ENCODE results near the gene RIN3.

RIN3 gene

GRCh38 chr14:92601131-92601710, 87.6 kb downstream of the RIN3 start:
- DNase-seq: no peak

- DNase-seq: no peak
Measured at GRCh38 chr14:92601757-92602417, 88.3 kb downstream of the RIN3 start.

GRCh38 chr14:92603309-92604242, 90.0 kb downstream of the RIN3 start:
- peak; percentile 20 for DNase-seq

- no peak for DNase-seq
Measured at GRCh38 chr14:92605274-92605940, 91.8 kb downstream of the RIN3 start.

GRCh38 chr14:92607251-92607650, 93.7 kb downstream of the RIN3 start:
- no peak for DNase-seq

DNA sequence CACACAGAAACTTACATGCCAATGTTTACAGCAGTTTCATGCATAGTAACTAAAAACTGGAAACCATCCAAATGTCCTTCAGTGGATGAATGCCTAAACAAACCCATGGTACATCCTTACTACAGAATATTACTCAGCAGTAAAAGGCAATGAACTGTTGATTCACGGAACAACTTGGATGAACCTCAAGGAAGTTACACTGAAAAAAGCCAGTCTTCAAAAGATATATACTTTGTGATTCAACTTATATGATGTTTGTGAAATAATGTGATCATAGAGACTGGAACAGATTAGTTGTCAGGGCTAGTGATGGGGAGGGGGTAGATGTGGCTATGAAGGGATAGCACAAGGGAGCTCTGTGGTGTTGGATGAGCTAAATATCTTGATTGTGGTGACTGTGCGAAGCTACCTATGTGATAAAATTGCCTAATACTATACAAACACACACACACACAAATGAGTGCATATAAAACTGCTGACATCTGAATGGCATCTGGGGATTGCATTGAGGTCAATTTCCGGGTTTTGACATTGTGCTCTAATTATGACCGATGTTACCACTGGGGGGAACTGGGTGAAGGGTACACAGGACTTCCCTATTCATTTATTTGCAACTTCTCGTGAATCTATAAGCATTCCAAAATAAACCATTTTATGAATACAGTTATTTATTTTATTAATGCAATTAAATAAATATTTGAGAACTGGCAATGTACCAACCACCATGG, 94.3 kb downstream of the RIN3 start:
- DNase-seq: no peak

DNA sequence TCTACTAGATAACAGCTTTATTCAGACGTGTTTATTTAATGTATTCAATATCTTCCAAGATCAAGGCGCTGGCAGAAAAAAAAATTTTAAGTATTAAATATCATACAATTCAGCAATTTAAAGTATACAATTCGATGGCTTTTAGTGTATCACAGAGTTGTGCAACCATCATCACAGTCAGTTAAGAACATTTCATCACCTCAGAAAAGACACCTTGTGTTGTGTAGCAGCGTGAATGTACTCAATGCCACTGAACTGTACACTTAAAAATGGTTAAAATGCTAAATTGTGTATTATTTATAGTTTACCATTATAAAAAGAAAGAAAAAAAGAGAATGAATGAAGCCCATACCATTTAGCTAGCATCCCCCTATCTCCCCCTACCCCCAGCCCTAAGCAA, 96.4 kb downstream of the RIN3 start:
- DNase-seq: no peak

DNA sequence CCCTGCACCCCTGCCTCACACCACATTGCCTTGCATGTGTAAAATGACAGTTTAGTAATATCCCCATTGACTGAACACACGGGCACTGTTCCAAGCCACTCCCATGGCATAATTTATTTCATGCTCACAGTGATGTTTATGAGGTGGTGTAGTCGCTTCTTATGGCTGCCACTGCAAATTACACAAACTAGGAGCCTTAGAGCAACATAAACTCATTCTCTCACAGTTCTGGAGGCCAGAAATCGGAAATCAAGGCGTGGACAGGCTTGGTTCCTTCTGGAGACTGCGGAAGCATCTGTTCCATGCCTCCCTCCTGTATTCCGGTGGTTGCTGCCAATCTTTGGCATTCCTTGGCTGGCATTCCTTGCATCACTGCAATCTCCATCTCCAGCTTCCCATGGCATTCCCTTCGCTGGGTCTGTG, 97.3 kb downstream of the RIN3 start:
- DNase-seq: no peak

DNA sequence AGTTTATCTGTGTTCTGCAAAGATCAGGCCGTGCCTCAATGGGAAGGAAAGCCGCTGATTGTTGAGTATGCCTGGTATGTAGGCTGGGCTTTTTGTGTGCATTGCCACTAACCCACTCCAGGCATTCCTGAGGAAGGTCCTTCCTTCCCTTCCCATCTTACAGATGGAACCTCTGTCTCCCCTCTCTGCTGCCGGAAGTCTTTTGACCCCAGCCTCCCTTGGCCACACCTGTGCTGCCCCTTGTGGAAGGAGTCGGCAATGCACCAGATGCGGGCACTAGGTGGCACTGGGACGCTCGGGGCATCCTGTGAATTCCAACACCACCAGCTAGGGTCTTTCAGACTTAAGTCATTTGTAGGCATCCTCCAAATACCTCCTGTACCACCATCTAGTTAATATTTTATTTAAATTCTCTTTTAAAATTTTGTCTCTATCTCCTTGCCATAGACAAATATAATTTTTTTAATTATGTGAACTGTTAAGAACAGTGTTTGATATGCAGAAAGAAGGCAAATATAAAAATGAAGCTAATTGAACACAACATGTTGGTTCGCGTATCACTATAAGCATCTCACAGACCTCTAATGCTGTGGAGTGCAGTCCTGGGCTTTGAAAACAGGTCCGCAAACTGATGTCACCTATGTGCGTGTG, 99.6 kb downstream of the RIN3 start:
- peak; percentile 9 for DNase-seq

DNA sequence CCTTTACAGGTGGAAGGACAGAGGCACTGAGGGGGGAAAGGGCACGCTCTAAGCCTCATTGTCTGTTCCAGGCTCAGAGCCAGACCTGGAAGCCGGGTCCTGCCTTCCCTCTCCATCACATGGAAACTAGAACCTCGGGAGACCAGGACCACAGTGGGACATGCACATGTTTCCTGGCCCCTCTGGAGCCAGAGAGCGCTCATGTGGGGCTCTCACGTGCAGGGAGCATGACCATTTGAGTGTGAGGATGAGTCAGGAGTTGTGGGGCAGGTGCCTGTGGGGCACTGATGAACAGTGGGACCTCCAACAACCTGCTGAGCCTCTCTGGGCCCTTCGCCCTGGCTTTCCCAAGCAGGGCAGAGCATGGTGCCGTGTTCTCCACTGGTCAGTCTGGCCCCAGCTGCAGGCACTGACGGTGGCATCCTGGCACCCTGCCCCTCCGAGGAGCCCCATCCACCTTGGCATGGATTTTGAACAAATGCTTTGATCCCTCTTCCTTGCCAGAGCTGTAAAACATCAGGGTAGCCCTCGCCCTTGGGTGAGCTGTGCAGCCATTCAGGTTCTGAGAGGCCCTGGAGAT, 100.2 kb downstream of the RIN3 start:
- no peak for DNase-seq

- no peak for DNase-seq
Measured at GRCh38 chr14:92615451-92615850, 101.9 kb downstream of the RIN3 start.

- DNase-seq: no peak
Measured at GRCh38 chr14:92616178-92616577, 102.6 kb downstream of the RIN3 start.

GRCh38 chr14:92617581-92617980, 104.0 kb downstream of the RIN3 start:
- DNase-seq: no peak

DNA sequence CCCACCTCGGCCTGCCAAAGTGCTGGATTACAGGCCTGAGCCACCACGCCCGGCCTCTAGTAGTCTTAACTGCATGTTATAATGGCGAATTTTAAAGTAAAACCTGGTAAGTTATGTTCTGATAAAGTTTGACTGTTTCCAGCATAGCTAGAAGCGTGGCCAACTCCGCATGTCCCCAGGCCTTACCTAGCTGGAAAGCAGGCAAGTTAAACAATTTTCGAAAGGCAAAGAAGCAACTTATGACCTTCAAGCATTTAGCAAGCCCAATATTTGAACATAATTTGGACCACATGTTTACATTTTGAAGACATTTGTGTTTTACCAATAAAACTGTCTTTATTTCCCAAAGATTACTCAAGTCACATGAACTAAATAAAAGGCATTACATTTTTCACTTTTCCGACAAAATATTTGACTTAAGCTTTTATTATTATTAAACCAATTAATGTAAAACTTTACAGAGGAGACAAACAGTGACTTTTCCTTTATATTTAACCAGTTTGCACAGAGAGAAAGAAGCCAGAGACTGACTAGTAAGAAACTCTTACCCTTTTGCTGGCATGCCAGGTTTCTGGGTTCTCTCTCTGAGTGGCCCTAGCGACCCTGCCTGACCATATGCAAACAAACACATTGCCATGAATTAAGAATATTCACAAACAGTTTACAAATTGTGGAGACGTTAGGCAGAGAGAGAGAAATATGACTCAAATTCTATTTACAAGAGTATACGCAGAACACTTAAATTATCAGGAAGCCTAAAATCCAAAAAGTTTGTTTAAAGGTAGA, 106.3 kb downstream of the RIN3 start:
- no peak for DNase-seq

- no peak for DNase-seq
Measured at GRCh38 chr14:92622311-92622710, 108.7 kb downstream of the RIN3 start.

GRCh38 chr14:92624764-92625163, 111.2 kb downstream of the RIN3 start:
- DNase-seq: no peak

DNA sequence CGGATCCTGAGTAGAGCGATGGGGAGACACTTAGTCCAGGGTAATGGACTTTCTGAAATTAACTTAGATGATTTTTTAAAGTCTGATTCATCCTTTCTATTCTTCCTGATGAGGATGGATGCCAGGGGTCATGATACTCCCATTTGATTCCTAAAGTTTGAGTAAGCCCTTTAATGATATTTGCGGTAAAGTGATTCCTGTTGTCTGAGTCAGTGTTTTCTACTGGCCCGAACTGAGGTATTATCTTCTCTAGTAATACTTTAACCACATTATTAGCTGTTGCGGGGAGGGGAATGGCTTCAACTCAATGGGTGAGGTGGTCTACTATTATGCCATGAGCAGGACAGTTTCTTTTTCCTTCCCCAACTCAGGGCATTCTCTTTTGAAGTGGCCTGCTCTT, 111.6 kb downstream of the RIN3 start:
- DNase-seq: no peak

DNA sequence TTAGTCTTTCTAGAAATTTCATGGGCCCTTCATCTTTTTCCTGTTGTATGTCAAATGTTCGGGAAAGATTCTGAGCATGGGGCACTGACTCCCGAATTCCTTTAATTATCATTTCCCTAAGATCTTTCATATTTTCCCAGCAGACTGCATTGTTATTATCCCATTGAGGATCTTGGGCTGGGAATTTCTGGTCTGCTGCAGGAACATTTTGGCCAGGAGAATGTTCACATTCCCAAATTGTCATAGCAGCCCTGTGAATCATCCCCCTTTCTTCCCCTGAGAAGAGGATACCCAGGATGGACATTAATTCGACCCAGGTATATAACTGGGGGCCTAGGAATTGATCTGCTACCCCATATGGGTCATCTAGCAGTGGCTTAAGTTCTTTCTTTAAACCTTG, 112.5 kb downstream of the RIN3 start:
- no peak for DNase-seq

DNA sequence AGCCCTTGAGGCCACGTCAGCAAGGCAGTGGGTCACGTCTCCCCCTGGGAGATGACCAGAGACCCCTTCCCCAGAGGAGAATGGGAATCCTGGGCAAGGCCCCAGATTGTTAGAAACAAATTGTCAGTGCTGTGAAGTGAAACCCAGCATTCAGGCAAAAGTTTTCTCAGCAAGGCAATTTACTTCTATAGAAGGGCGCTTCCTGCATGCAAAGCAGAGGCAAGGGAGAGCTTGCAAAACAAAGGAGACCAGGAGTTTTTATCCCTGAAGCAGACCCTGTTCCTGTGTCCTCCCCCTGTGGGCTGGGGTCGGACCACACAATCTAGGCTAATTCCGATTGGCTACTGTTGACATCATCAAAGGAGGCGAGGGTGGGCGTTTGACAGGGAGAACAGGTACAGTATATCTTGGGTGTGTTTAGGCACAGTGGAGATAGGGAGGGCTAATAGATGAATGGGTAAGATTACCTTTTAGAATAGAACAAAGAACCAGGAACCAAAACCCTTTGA, 114.2 kb downstream of the RIN3 start:
- no peak for DNase-seq

DNA sequence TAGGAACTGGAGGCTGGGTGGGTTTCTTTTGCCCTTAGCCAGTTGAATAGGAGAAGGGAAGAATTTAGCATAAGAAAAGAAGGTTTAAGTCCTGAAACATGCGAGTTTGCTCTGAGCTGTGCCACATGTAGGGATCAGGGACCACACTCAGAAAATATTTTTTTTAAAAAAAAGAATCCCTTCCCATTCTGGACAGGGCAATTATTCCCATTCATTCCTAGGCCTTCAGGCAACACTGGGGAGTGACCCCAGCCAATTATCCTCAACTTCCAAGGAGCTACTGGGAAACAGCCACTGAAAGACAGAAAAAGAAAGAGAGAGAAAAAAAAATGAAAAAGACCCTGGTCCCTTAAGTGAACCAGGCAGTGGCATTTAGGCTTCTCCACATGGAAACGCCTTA, 115.1 kb downstream of the RIN3 start:
- DNase-seq: no peak

DNA sequence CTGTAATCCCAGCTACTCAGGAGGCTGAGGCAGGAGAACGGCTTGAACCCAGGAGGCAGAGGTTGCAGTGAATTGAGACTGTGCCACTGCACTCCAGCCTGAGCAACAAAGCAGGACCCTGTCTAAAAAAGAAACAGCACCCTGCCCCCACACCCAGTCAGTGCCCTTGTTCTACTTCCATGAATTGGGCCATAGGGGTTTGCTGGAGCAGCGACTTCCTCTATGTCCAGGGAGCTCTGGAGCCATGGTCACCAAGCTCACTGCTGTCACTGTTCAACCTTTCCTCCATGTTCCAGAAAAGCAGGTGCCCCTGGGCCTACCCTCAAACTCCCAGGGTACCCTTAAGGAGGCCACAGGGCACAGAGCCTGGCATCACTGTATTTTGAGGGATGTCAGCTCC, 116.8 kb downstream of the RIN3 start:
- DNase-seq: no peak

All from NCI-H748 treated with DMSO at 0.1 percent for 48 hours (cell line).